WI38 (cell line): ENCODE results near the gene FFAR1.

Experiments used
- H3K4me3 ChIP-seq: 2 replicates; pipeline ENCODE4 v1.5.1; 2011; ENCODE audit warnings: low read depth, mild to moderate bottlenecking, control low read depth, low read length
- CTCF ChIP-seq: IDR thresholded peaks from 2 replicates; pipeline ENCODE4 v1.5.1; 2012; ENCODE audit warnings: low read depth, mild to moderate bottlenecking, control low read depth, low read length

Gene FFAR1

GRCh38 chr19:35337097-35337983 is 10.4 kb upstream of the FFAR1 start:
- TF ChIP-seq CTCF: no peak
- no peak overlapping the region for H3K4me3 ChIP-seq

- no peak overlapping the region for H3K4me3 ChIP-seq
- no peak for TF ChIP-seq CTCF
Observed at GRCh38 chr19:35337984-35338296, 9.8 kb upstream of the FFAR1 start.

- no peak overlapping the region for H3K4me3 ChIP-seq
- no peak for TF ChIP-seq CTCF
Observed at GRCh38 chr19:35340431-35340830, 7.3 kb upstream of the FFAR1 start.

- TF ChIP-seq CTCF: no peak
- H3K4me3 ChIP-seq: no peak overlapping the region
Observed at GRCh38 chr19:35341006-35341405, 6.7 kb upstream of the FFAR1 start.

- H3K4me3 ChIP-seq: no peak overlapping the region
- TF ChIP-seq CTCF: no peak
Observed at GRCh38 chr19:35341565-35342225, 6.0 kb upstream of the FFAR1 start.

- H3K4me3 ChIP-seq: no peak overlapping the region
- TF ChIP-seq CTCF: no peak
Observed at GRCh38 chr19:35342430-35342829, 5.3 kb upstream of the FFAR1 start.

- TF ChIP-seq CTCF: no peak
- H3K4me3 ChIP-seq: no peak overlapping the region
Observed at GRCh38 chr19:35344511-35345031, 3.1 kb upstream of the FFAR1 start.
